PFSK-1 (cell line): ENCODE results near the gene RABGAP1.

Experiments
- REST ChIP-seq, 2 experiments: IDR thresholded peaks; 2 replicates each; pipeline versions ENCODE4 v1.6.1 to v1.8.0; 2011 to 2012; ENCODE audit warnings: low read depth in 2 of 2, low read length in 2 of 2, control low read depth in 1 of 2, inconsistent platforms in 1 of 2, mild to moderate bottlenecking in 1 of 2, moderate library complexity in 1 of 2; ENCODE audit not compliant: insufficient read depth in 1 of 2
- TAF1 ChIP-seq: IDR thresholded peaks from 2 replicates; pipeline ENCODE4 v1.6.1; 2012; ENCODE audit warnings: low read length, control low read depth, borderline replicate concordance; ENCODE audit not compliant: insufficient read depth

- TF ChIP-seq TAF1, result no peak
- no peak for TF ChIP-seq REST (IDR thresholded peaks at IDR 0.05; ENCODE audit: insufficient read depth in 1 of 2, low read depth in 2 of 2, low read length in 2 of 2)
Measured at GRCh38 chr9:122923947-122924346, 16.9 kb upstream of the RABGAP1 start.
